SU-DHL-6 (cell line): ENCODE measurements around the gene OXGR1.

ENCODE experiments used
- EZH2phosphoT487 ChIP-seq: fragments of 200-600 bp; sonication (generic), shearing (Covaris generic); conservative IDR thresholded peaks from 2 replicates; pipeline ENCODE4 v1.6.1; 2018; ENCODE audit warnings: mild to moderate bottlenecking, antibody characterized with exemption, low read length, moderate library complexity, mixed read lengths
- TF ChIP-seq, protein P1 (sequence below): fragments of 200-600 bp; sonication (generic); IDR thresholded peaks from one replicate; pipeline ENCODE4 v1.5.1; 2017; ENCODE audit warnings: antibody characterized with exemption, mild to moderate bottlenecking, low read length, moderate library complexity; ENCODE audit not compliant: insufficient read depth, poor library complexity, severe bottlenecking

DNA sequence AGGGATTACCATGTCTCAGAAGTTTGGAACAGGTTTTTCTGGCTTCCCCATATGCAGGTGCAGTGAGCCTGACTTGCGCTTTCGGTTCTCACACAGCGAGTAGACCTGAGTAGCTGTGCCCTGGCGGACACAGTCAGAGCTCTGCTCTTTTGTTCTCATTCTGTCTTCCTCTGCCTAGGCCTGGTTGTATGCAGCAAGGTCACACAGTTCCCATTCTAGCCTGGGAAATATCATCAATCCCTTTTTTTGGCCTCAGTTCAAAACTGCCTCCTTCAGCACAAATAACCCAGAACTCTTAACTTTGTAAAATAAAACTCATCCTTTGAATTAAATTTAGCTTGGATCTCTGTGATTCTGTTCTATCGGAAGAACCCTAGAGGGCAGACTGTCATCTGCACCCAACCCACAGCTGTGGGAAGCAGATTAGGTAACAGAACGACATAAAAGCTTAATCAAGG lies 10.2 kb downstream of the OXGR1 start:
- TF ChIP-seq, protein P1, sequence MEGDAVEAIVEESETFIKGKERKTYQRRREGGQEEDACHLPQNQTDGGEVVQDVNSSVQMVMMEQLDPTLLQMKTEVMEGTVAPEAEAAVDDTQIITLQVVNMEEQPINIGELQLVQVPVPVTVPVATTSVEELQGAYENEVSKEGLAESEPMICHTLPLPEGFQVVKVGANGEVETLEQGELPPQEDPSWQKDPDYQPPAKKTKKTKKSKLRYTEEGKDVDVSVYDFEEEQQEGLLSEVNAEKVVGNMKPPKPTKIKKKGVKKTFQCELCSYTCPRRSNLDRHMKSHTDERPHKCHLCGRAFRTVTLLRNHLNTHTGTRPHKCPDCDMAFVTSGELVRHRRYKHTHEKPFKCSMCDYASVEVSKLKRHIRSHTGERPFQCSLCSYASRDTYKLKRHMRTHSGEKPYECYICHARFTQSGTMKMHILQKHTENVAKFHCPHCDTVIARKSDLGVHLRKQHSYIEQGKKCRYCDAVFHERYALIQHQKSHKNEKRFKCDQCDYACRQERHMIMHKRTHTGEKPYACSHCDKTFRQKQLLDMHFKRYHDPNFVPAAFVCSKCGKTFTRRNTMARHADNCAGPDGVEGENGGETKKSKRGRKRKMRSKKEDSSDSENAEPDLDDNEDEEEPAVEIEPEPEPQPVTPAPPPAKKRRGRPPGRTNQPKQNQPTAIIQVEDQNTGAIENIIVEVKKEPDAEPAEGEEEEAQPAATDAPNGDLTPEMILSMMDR: no peak
- no peak for TF ChIP-seq EZH2phosphoT487
